Common myeloid progenitor, CD34-positive (primary cell): ENCODE results near the gene MEAK7.

Source experiments
- CTCF ChIA-PET: fragments of 350-600 bp; sonication (Branson Sonifier 250); formaldehyde crosslinking; loops from one replicate; lab custom pipeline; 2021; ENCODE audit warnings: antibody characterized with exemption; lab: Charles Lee
- POLR2A ChIA-PET: fragments of 350-600 bp; sonication (Branson Sonifier 250); formaldehyde crosslinking; loops from one replicate; lab custom pipeline; 2021; ENCODE audit warnings: antibody characterized with exemption; lab: Charles Lee
- DNase-seq, 3 donors: peaks; one replicate each; pipeline versions ENCODE4 v3.0.0 to v3.0.0-alpha.2; 2013
- H3K27ac ChIP-seq, 2 experiments: 1 replicate in 1 of 2; 2 replicates in 1 of 2; pipeline ENCODE4 v1.7.0; 2013; ENCODE audit warnings: inconsistent platforms in 2 of 2, low read length in 2 of 2, mild to moderate bottlenecking in 2 of 2, low read depth in 1 of 2, moderate library complexity in 1 of 2; ENCODE audit not compliant: severe bottlenecking in 2 of 2, insufficient read depth in 1 of 2, poor library complexity in 1 of 2
- H3K27me3 ChIP-seq, 5 experiments: replicated peaks in 2 of 5; 1 replicate in 3 of 5; 2 replicates in 2 of 5; pipeline versions ENCODE4 v1.6.1 to v1.7.0; 2013; ENCODE audit warnings: low read length in 4 of 5, mild to moderate bottlenecking in 2 of 5, moderate library complexity in 2 of 5, inconsistent platforms in 1 of 5; ENCODE audit not compliant: insufficient read depth in 5 of 5, control insufficient read depth in 4 of 5
- H3K36me3 ChIP-seq, 4 experiments: 1 replicate in 2 of 4; 2 replicates in 2 of 4; pipeline versions ENCODE4 v1.6.1 to v1.7.0; 2013; ENCODE audit warnings: low read length in 3 of 4, control low read depth in 1 of 4, mild to moderate bottlenecking in 1 of 4; ENCODE audit not compliant: control insufficient read depth in 4 of 4, insufficient read depth in 4 of 4
- H3K4me1 ChIP-seq, 4 experiments: 1 replicate in 3 of 4; 2 replicates in 1 of 4; pipeline versions ENCODE4 v1.6.1 to v1.7.1; 2013; ENCODE audit warnings: low read length in 3 of 4, mild to moderate bottlenecking in 3 of 4, control low read depth in 1 of 4, inconsistent platforms in 1 of 4, moderate library complexity in 1 of 4; ENCODE audit not compliant: control insufficient read depth in 4 of 4, insufficient read depth in 4 of 4; ENCODE audit errors: control extremely low read depth in 1 of 4
- H3K4me3 ChIP-seq, 7 experiments: 1 replicate in 4 of 7; 2 replicates in 3 of 7; pipeline versions ENCODE4 v1.5.1 to v1.7.0; 2013; ENCODE audit warnings: mild to moderate bottlenecking in 7 of 7, low read length in 6 of 7, moderate library complexity in 6 of 7, inconsistent platforms in 2 of 7, low read depth in 2 of 7, control low read depth in 1 of 7; ENCODE audit not compliant: insufficient read depth in 4 of 7, control insufficient read depth in 1 of 7; ENCODE audit errors: extremely low read depth in 1 of 7
- H3K9me3 ChIP-seq, 5 experiments: 1 replicate in 4 of 5; 2 replicates in 1 of 5; pipeline versions ENCODE4 v1.6.1 to v1.7.1; 2013; ENCODE audit warnings: low read length in 4 of 5, mild to moderate bottlenecking in 2 of 5, inconsistent platforms in 1 of 5, low read depth in 1 of 5, moderate library complexity in 1 of 5; ENCODE audit not compliant: control insufficient read depth in 4 of 5, insufficient read depth in 2 of 5; ENCODE audit errors: control extremely low read depth in 1 of 5
- WGBS: methylation state at CpG from one replicate; pipeline ENCODE4 v1.1.5; 2013; ENCODE audit not compliant: insufficient coverage; 5-methylcytosine and 5-hydroxymethylcytosine counted together

Gene MEAK7

GRCh38 chr16:84471966-84472365 is 32.5 kb downstream of the MEAK7 start:
- DNase-seq: no peak
- ChIA-PET POLR2A (no interaction called here), CTCF (interaction anchor here (1.6 kb wide), 1 partner anchor 11 kb away, joined by 3 read pairs; no protein-coding TSS in a partner anchor)
- no peak overlapping the region for H3K4me3 ChIP-seq
- no peaks in the 10 kb centered on the region for H3K27me3 ChIP-seq
- 92% methylated on average over 4 of the region's 4 CpGs for WGBS
- peaks cover 0 to 10% (median 3%) of the 10 kb centered on the region in 4 experiments for H3K36me3 ChIP-seq
- no peak overlapping the region for H3K27ac ChIP-seq
- H3K4me1 ChIP-seq: no peaks in the 10 kb centered on the region
- H3K9me3 ChIP-seq: peaks cover 3 to 25% (median 11%) of the 10 kb centered on the region in 5 experiments

- 88% methylated on average over 1 of the region's 7 CpGs for WGBS
- no peak for DNase-seq
- ChIA-PET CTCF (interaction anchor here (1.6 kb wide), 1 partner anchor 12 kb away, joined by 3 read pairs; no protein-coding TSS in a partner anchor), POLR2A (no interaction called here)
- Histone ChIP-seq H3K36me3 (peaks cover 0 to 11% (median 3%) of the 10 kb centered on the region in 4 experiments), H3K9me3 (peaks cover 3 to 30% (median 11%) of the 10 kb centered on the region in 5 experiments), H3K4me1 (no peaks in the 10 kb centered on the region), H3K27ac (no peak overlapping the region), H3K4me3 (no peak overlapping the region), H3K27me3 (no peaks in the 10 kb centered on the region)
These were observed 33.1 kb downstream of the MEAK7 start for GRCh38 chr16:84471316-84471715.

GRCh38 chr16:84467709-84468108 is 36.8 kb downstream of the MEAK7 start:
- POLR2A ChIA-PET: no interaction called here
- H3K27me3 ChIP-seq: no peaks in the 10 kb centered on the region
- H3K9me3 ChIP-seq: peaks cover 1 to 17% (median 11%) of the 10 kb centered on the region in 5 experiments
- CTCF ChIA-PET: no interaction called here
- H3K27ac ChIP-seq: no peak overlapping the region
- H3K4me3 ChIP-seq: no peak overlapping the region
- no peaks in the 10 kb centered on the region for H3K4me1 ChIP-seq
- DNase-seq: no peak
- H3K36me3 ChIP-seq: peaks cover 0 to 11% (median 3%) of the 10 kb centered on the region in 4 experiments

GRCh38 chr16:84467256-84467655 is 37.2 kb downstream of the MEAK7 start:
- H3K4me1 ChIP-seq: no peaks in the 10 kb centered on the region
- no peaks in the 10 kb centered on the region for H3K27me3 ChIP-seq
- H3K27ac ChIP-seq: no peak overlapping the region
- POLR2A ChIA-PET: no interaction called here
- 100% methylated on average over 1 of the region's 1 CpG for WGBS
- H3K4me3 ChIP-seq: no peak overlapping the region
- peaks cover 0 to 11% (median 3%) of the 10 kb centered on the region in 4 experiments for H3K36me3 ChIP-seq
- no peak for DNase-seq
- CTCF ChIA-PET: no interaction called here
- H3K9me3 ChIP-seq: peaks cover 1 to 17% (median 11%) of the 10 kb centered on the region in 5 experiments

- peaks cover 0 to 11% (median 3%) of the 10 kb centered on the region in 4 experiments for H3K36me3 ChIP-seq
- H3K27ac ChIP-seq: no peak overlapping the region
- no peak overlapping the region for H3K4me3 ChIP-seq
- H3K4me1 ChIP-seq: no peaks in the 10 kb centered on the region
- POLR2A ChIA-PET: no interaction called here
- CTCF ChIA-PET: interaction anchor here (1.1 kb wide), 1 partner anchor 10 kb away, joined by 3 read pairs; no protein-coding TSS in a partner anchor
- WGBS: no CpG with 5 or more reads among the region's 4 CpGs
- DNase-seq: no peak
- no peaks in the 10 kb centered on the region for H3K27me3 ChIP-seq
- peaks cover 1 to 14% (median 8%) of the 10 kb centered on the region in 5 experiments for H3K9me3 ChIP-seq
These were observed 37.8 kb downstream of the MEAK7 start for GRCh38 chr16:84466692-84467091.

- WGBS: 93% methylated on average over 6 of the region's 6 CpGs
- Histone ChIP-seq H3K4me3 (no peak overlapping the region), H3K9me3 (peaks cover 1 to 14% (median 6%) of the 10 kb centered on the region in 5 experiments), H3K4me1 (no peaks in the 10 kb centered on the region), H3K27me3 (no peaks in the 10 kb centered on the region), H3K36me3 (peaks cover 0 to 11% (median 3%) of the 10 kb centered on the region in 4 experiments), H3K27ac (no peak overlapping the region)
- POLR2A ChIA-PET: no interaction called here
- CTCF ChIA-PET: interaction anchor here (1.2 kb wide), 1 partner anchor 17 kb away, joined by 3 read pairs; no protein-coding TSS in a partner anchor
- DNase-seq: no peak
These were observed 39.3 kb downstream of the MEAK7 start for GRCh38 chr16:84465154-84465553.

- no peak for DNase-seq
- POLR2A ChIA-PET: no interaction called here
- peaks cover 1 to 14% (median 6%) of the 10 kb centered on the region in 5 experiments for H3K9me3 ChIP-seq
- H3K27me3 ChIP-seq: no peaks in the 10 kb centered on the region
- no peaks in the 10 kb centered on the region for H3K4me1 ChIP-seq
- 88% methylated on average over 5 of the region's 6 CpGs for WGBS
- H3K36me3 ChIP-seq: peaks cover 0 to 11% (median 3%) of the 10 kb centered on the region in 4 experiments
- CTCF ChIA-PET: interaction anchor here (1.2 kb wide), 1 partner anchor 18 kb away, joined by 3 read pairs; no protein-coding TSS in a partner anchor
- H3K27ac ChIP-seq: no peak overlapping the region
- no peak overlapping the region for H3K4me3 ChIP-seq
These were observed 40.3 kb downstream of the MEAK7 start for GRCh38 chr16:84464116-84464515.
